SK-N-SH (cell line): ENCODE data around the gene ZRANB3. TPM values are rescaled to one million over a fixed set of nuclear protein-coding genes. Genes with fewer than 3 reads are reported as not detected.
"Not testable (repeated sequence)": the region's sequence is repeated elsewhere in the genome, so short reads cannot be mapped to it uniquely, and the experiment has no call there.

ENCODE experiments used
- CTCF ChIA-PET: fragments of 300-600, 350-600 bp; formaldehyde crosslinking; extraction: SDS; loops from one replicate; lab custom pipeline; 2021; lab: Yijun Ruan, JAX
- POLR2A ChIA-PET: fragments of 350-600 bp; sonication (Branson Sonifier 250); formaldehyde crosslinking; extraction: SDS; loops from one replicate; lab custom pipeline; 2020; ENCODE audit warnings: antibody characterized with exemption, inconsistent platforms; lab: Yijun Ruan, JAX
- DNase-seq: peaks from one replicate; pipeline ENCODE4 v3.0.0; 2012
- H2AFZ ChIP-seq: fragments of 200-600 bp; sonication (generic); 2 replicates; pipeline ENCODE4 v1.8.1; 2016; ENCODE audit warnings: antibody characterized with exemption, mild to moderate bottlenecking, low read depth
- H3F3A ChIP-seq: fragments of 200-600 bp; sonication (generic); replicated peaks from 2 replicates; pipeline ENCODE3; 2016; ENCODE audit warnings: antibody characterized with exemption, mild to moderate bottlenecking; ENCODE audit not compliant: insufficient read depth
- H3K27ac ChIP-seq, 2 experiments: fragments of 200-500 bp in 1 of 2; fragments of 200-600 bp in 1 of 2; sonication (Bioruptor generic) in 1 of 2; sonication (generic), shearing (Covaris generic) in 1 of 2; 2 replicates each; pipeline versions ENCODE4 v1.5.1 to v1.6.1; 2014 to 2016; ENCODE audit warnings: low read depth in 2 of 2, inconsistent platforms in 1 of 2, low read length in 1 of 2, mild to moderate bottlenecking in 1 of 2, mixed read lengths in 1 of 2
- H3K27me3 ChIP-seq: fragments of 200-600 bp; sonication (generic), shearing (Covaris generic); 2 replicates; pipeline ENCODE4 v1.6.1; 2016; ENCODE audit warnings: mixed run types; ENCODE audit not compliant: insufficient read depth
- H3K36me3 ChIP-seq, 2 experiments: fragments of 200-500 bp in 1 of 2; fragments of 200-600 bp in 1 of 2; sonication (Bioruptor generic) in 1 of 2; sonication (generic) in 1 of 2; replicated peaks in 1 of 2; 2 replicates each; pipeline versions ENCODE3 to v1.5.1; 2014 to 2016; ENCODE audit warnings: low read length in 1 of 2, mild to moderate bottlenecking in 1 of 2; ENCODE audit not compliant: insufficient read depth in 2 of 2, control insufficient read depth in 1 of 2
- H3K4me1 ChIP-seq, 2 experiments: fragments of 200-500 bp in 1 of 2; fragments of 200-600 bp in 1 of 2; sonication (Bioruptor generic) in 1 of 2; sonication (generic), shearing (Covaris generic) in 1 of 2; 2 replicates each; pipeline versions ENCODE4 v1.5.1 to v1.6.1; 2014 to 2016; ENCODE audit warnings: low read depth in 1 of 2, low read length in 1 of 2, mixed run types in 1 of 2; ENCODE audit not compliant: insufficient read depth in 2 of 2, control insufficient read depth in 1 of 2
- H3K4me2 ChIP-seq: fragments of 200-600 bp; sonication (generic), shearing (Covaris generic); 2 replicates; pipeline ENCODE4 v1.6.1; 2017; ENCODE audit warnings: mixed run types
- H3K4me3 ChIP-seq, 2 experiments: fragments of 200-500 bp in 1 of 2; fragments of 200-600 bp in 1 of 2; sonication (Bioruptor generic) in 1 of 2; sonication (generic), shearing (Covaris generic) in 1 of 2; 2 replicates each; pipeline versions ENCODE4 v1.5.1 to v1.8.1; 2014 to 2016; ENCODE audit warnings: low read depth in 2 of 2, inconsistent platforms in 1 of 2, low read length in 1 of 2, mild to moderate bottlenecking in 1 of 2, mixed read lengths in 1 of 2, moderate library complexity in 1 of 2
- H3K79me2 ChIP-seq: fragments of 200-600 bp; sonication (generic); 2 replicates; pipeline ENCODE4 v1.8.1; 2017; ENCODE audit warnings: mild to moderate bottlenecking; ENCODE audit not compliant: insufficient read depth
- H3K9ac ChIP-seq: fragments of 200-600 bp; sonication (generic); 2 replicates; pipeline ENCODE4 v1.6.1; 2017; ENCODE audit warnings: mixed run types
- H3K9me2 ChIP-seq: fragments of 200-600 bp; sonication (generic); 2 replicates; pipeline ENCODE4 v1.6.1; 2017; ENCODE audit warnings: mixed run types
- H3K9me3 ChIP-seq: fragments of 200-600 bp; sonication (generic); 2 replicates; pipeline ENCODE4 v1.6.1; 2017; ENCODE audit warnings: mixed run types, mild to moderate bottlenecking, moderate library complexity
- H4K20me1 ChIP-seq: fragments of 200-600 bp; sonication (generic); 2 replicates; pipeline ENCODE4 v1.6.1; 2017; ENCODE audit warnings: mild to moderate bottlenecking, mixed run types; ENCODE audit not compliant: insufficient read depth
- RAD21 ChIP-seq: IDR thresholded peaks from 2 replicates; pipeline ENCODE4 v1.6.1; 2012; ENCODE audit warnings: mild to moderate bottlenecking, low read length
- RXRA ChIP-seq: IDR thresholded peaks from 2 replicates; pipeline ENCODE4 v1.4.0; 2012; ENCODE audit warnings: low read depth, mild to moderate bottlenecking, borderline replicate concordance
- WGBS: methylation state at CpG from one replicate; pipeline ENCODE4 v1.1.6; 2017; ENCODE audit warnings: low lambda C conversion rate; 5-methylcytosine and 5-hydroxymethylcytosine counted together
- polyA plus RNA-seq, 3 experiments: library from polyadenylated mRNA; depleted of rRNA; stranded (reverse); fragments of >200 nt; gene quantifications; 2 replicates each; pipeline ENCODE4 v1.2.3, GENCODE V29; 2012
- TF ChIP-seq, protein P1 (sequence below): IDR thresholded peaks from 2 replicates; pipeline ENCODE4 v1.6.1; 2012; ENCODE audit warnings: mild to moderate bottlenecking, low read depth, low read length, moderate library complexity
- TF ChIP-seq, protein P2 (sequence below): fragments of 200-600 bp; sonication (generic); IDR thresholded peaks from 2 replicates; pipeline ENCODE4 v1.6.1; 2017; ENCODE audit warnings: antibody characterized with exemption, mild to moderate bottlenecking, moderate library complexity

The ZRANB3 gene
- polyA plus RNA-seq, 1 of the 3 experiments (the other 2 are of a cell fraction) = 4.1 TPM

GRCh38 chr2:135451966-135452365, 79.1 kb downstream of the ZRANB3 start (continued):
- TF ChIP-seq, protein P1, sequence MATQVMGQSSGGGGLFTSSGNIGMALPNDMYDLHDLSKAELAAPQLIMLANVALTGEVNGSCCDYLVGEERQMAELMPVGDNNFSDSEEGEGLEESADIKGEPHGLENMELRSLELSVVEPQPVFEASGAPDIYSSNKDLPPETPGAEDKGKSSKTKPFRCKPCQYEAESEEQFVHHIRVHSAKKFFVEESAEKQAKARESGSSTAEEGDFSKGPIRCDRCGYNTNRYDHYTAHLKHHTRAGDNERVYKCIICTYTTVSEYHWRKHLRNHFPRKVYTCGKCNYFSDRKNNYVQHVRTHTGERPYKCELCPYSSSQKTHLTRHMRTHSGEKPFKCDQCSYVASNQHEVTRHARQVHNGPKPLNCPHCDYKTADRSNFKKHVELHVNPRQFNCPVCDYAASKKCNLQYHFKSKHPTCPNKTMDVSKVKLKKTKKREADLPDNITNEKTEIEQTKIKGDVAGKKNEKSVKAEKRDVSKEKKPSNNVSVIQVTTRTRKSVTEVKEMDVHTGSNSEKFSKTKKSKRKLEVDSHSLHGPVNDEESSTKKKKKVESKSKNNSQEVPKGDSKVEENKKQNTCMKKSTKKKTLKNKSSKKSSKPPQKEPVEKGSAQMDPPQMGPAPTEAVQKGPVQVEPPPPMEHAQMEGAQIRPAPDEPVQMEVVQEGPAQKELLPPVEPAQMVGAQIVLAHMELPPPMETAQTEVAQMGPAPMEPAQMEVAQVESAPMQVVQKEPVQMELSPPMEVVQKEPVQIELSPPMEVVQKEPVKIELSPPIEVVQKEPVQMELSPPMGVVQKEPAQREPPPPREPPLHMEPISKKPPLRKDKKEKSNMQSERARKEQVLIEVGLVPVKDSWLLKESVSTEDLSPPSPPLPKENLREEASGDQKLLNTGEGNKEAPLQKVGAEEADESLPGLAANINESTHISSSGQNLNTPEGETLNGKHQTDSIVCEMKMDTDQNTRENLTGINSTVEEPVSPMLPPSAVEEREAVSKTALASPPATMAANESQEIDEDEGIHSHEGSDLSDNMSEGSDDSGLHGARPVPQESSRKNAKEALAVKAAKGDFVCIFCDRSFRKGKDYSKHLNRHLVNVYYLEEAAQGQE = no peak

- H3K4me2 ChIP-seq, H3K9me3 ChIP-seq, CTCF ChIA-PET, H3K79me2 ChIP-seq, H3K36me3 ChIP-seq, H2AFZ ChIP-seq, POLR2A ChIA-PET, H3K27me3 ChIP-seq, H3K9ac ChIP-seq, H3K9me2 ChIP-seq, H4K20me1 ChIP-seq, H3F3A ChIP-seq, H3K27ac ChIP-seq, H3K4me3 ChIP-seq, DNase-seq, H3K4me1 ChIP-seq: not testable (repeated sequence)
- 84% methylated on average over 5 of the region's 5 CpGs for WGBS
These were observed 88.0 kb downstream of the ZRANB3 start for GRCh38 chr2:135443013-135443412.

DNA sequence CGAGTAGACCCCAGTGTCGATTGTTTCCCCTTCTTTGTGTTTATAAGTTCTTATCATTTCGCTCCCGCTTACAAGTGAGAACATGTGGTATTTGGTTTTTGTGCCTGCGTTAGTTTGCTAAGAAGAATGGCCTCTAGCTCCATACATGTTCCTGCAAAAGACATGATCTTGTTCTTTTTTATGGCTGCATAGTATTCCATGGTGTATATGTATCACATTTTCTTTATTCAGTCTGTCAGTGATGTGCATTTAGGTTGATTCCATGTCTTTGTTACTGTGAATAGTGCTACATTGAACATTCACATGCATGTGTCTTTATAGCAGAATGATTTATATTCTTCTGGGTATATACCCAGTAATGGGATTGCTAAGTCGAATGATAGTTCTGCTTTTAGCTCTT, 95.9 kb downstream of the ZRANB3 start:
- H3K4me2 ChIP-seq, H3K9ac ChIP-seq, H3K79me2 ChIP-seq, H3K27me3 ChIP-seq, H4K20me1 ChIP-seq, CTCF ChIA-PET, H3K9me2 ChIP-seq, H3F3A ChIP-seq, H2AFZ ChIP-seq, POLR2A ChIA-PET, H3K27ac ChIP-seq, DNase-seq, H3K4me3 ChIP-seq, H3K9me3 ChIP-seq, H3K36me3 ChIP-seq, H3K4me1 ChIP-seq: not testable (repeated sequence)
- 93% methylated on average over 6 of the region's 6 CpGs for WGBS

GRCh38 chr2:135424849-135425248, 106.2 kb downstream of the ZRANB3 start:
- H2AFZ ChIP-seq = no peak overlapping the region
- ChIA-PET POLR2A (no interaction called here), CTCF (interaction anchor here (1.0 kb wide), 1 partner anchor 421 kb away, joined by 3 read pairs; no protein-coding TSS in a partner anchor)
- H3K9me3 ChIP-seq = no peaks in the 10 kb centered on the region
- DNase-seq = no peak
- no peak overlapping the region for H3K27ac ChIP-seq
- no peak overlapping the region for H3K4me3 ChIP-seq
- H3K4me2 ChIP-seq = no peak overlapping the region
- H3K27me3 ChIP-seq = no peaks in the 10 kb centered on the region
- no peaks in the 10 kb centered on the region for H3F3A ChIP-seq
- H3K4me1 ChIP-seq = no peaks in the 10 kb centered on the region
- no peaks in the 10 kb centered on the region for H4K20me1 ChIP-seq
- 57% methylated on average over 1 of the region's 1 CpG for WGBS
- H3K36me3 ChIP-seq = no peaks in the 10 kb centered on the region
- no peak overlapping the region for H3K9ac ChIP-seq
- TF ChIP-seq RAD21 = no peak
- TF ChIP-seq RXRA = no peak
- TF ChIP-seq, protein P2, sequence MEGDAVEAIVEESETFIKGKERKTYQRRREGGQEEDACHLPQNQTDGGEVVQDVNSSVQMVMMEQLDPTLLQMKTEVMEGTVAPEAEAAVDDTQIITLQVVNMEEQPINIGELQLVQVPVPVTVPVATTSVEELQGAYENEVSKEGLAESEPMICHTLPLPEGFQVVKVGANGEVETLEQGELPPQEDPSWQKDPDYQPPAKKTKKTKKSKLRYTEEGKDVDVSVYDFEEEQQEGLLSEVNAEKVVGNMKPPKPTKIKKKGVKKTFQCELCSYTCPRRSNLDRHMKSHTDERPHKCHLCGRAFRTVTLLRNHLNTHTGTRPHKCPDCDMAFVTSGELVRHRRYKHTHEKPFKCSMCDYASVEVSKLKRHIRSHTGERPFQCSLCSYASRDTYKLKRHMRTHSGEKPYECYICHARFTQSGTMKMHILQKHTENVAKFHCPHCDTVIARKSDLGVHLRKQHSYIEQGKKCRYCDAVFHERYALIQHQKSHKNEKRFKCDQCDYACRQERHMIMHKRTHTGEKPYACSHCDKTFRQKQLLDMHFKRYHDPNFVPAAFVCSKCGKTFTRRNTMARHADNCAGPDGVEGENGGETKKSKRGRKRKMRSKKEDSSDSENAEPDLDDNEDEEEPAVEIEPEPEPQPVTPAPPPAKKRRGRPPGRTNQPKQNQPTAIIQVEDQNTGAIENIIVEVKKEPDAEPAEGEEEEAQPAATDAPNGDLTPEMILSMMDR = peak; percentile 43
- H3K9me2 ChIP-seq = no peaks in the 10 kb centered on the region
- no peaks in the 10 kb centered on the region; the same call in 1 of the 2 replicates for H3K79me2 ChIP-seq
